OCI-LY3 (cell line): Measurements from ENCODE around the gene CYP46A1.

Experiments
- H2AFZ ChIP-seq: fragments of 200-600, 300-600 bp; shearing (Covaris generic); 2 replicates; pipeline ENCODE4 v1.6.0; 2014; ENCODE audit warnings: antibody characterized with exemption, low read depth, low read length
- H3K27ac ChIP-seq: fragments of 200-600, 300-600 bp; sonication (generic); 2 replicates; pipeline ENCODE4 v1.5.1; 2014; ENCODE audit warnings: mild to moderate bottlenecking, low read length, moderate library complexity, mixed read lengths
- H3K27me3 ChIP-seq: fragments of 200-600, 300-600 bp; sonication (generic); 2 replicates; pipeline ENCODE4 v1.6.1; 2014; ENCODE audit warnings: low read depth, low read length, mixed read lengths
- H3K36me3 ChIP-seq: fragments of 200-600, 300-600 bp; sonication (generic); replicated peaks from 2 replicates; pipeline ENCODE3; 2014; ENCODE audit warnings: low read depth, low read length, mixed read lengths
- H3K4me1 ChIP-seq: fragments of 300-600, 200-600 bp; sonication (generic); 2 replicates; pipeline ENCODE4 v1.6.1; 2014; ENCODE audit warnings: low read length, mixed read lengths
- H3K4me2 ChIP-seq: fragments of 200-600, 300-600 bp; sonication (generic); 2 replicates; pipeline ENCODE4 v1.6.1; 2014; ENCODE audit warnings: low read length, mixed read lengths
- H3K4me3 ChIP-seq: fragments of 300-600, 200-600 bp; sonication (generic); 2 replicates; pipeline ENCODE4 v1.5.1; 2014; ENCODE audit warnings: antibody characterized with exemption, mild to moderate bottlenecking, low read length, moderate library complexity
- H3K79me2 ChIP-seq: fragments of 300-600, 200-600 bp; shearing (Covaris generic); 2 replicates; pipeline ENCODE4 v1.6.1; 2014; ENCODE audit warnings: mild to moderate bottlenecking, low read length, mixed read lengths
- H3K9ac ChIP-seq: fragments of 300-600, 200-600 bp; shearing (Covaris generic); 2 replicates; pipeline ENCODE4 v1.6.0; 2014; ENCODE audit warnings: mild to moderate bottlenecking, low read length, moderate library complexity
- H3K9me3 ChIP-seq: fragments of 200-600, 300-600 bp; shearing (Covaris generic); 2 replicates; pipeline ENCODE4 v1.6.1; 2014; ENCODE audit warnings: low read length, mixed read lengths; ENCODE audit not compliant: insufficient read depth
- H4K20me1 ChIP-seq: fragments of 200-600, 300-600 bp; sonication (generic); 2 replicates; pipeline ENCODE4 v1.6.1; 2016; ENCODE audit warnings: low read length, mixed read lengths; ENCODE audit not compliant: insufficient read depth
- EZH2phosphoT487 ChIP-seq: fragments of 200-600 bp; shearing (Covaris generic); IDR thresholded peaks from 2 replicates; pipeline ENCODE4 v1.6.1; 2018; ENCODE audit warnings: antibody characterized with exemption, mixed run types, low read depth
- TF ChIP-seq, protein P1 (sequence below): fragments of 200-600, 300-600 bp; sonication (generic); IDR thresholded peaks from 2 replicates; pipeline ENCODE4 v1.5.1; 2014; ENCODE audit warnings: antibody characterized with exemption, low read length, low read depth

Gene CYP46A1

GRCh38 chr14:99741227-99741976 lies 57.3 kb downstream of the CYP46A1 start:
- Histone ChIP-seq H3K9me3 (no peaks in the 10 kb centered on the region), H3K27me3 (no peaks in the 10 kb centered on the region; the same call in 1 of the 2 replicates), H3K4me1 (peaks cover 10% of the 10 kb centered on the region), H2AFZ (no peak overlapping the region), H3K79me2 (no peaks in the 10 kb centered on the region), H3K9ac (no peak overlapping the region), H4K20me1 (no peaks in the 10 kb centered on the region), H3K4me2 (no peak overlapping the region), H3K4me3 (no peak overlapping the region), H3K27ac (no peak overlapping the region), H3K36me3 (no peaks in the 10 kb centered on the region)
- no peak for TF ChIP-seq EZH2phosphoT487
- TF ChIP-seq, protein P1, sequence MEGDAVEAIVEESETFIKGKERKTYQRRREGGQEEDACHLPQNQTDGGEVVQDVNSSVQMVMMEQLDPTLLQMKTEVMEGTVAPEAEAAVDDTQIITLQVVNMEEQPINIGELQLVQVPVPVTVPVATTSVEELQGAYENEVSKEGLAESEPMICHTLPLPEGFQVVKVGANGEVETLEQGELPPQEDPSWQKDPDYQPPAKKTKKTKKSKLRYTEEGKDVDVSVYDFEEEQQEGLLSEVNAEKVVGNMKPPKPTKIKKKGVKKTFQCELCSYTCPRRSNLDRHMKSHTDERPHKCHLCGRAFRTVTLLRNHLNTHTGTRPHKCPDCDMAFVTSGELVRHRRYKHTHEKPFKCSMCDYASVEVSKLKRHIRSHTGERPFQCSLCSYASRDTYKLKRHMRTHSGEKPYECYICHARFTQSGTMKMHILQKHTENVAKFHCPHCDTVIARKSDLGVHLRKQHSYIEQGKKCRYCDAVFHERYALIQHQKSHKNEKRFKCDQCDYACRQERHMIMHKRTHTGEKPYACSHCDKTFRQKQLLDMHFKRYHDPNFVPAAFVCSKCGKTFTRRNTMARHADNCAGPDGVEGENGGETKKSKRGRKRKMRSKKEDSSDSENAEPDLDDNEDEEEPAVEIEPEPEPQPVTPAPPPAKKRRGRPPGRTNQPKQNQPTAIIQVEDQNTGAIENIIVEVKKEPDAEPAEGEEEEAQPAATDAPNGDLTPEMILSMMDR: no peak

- H3K9ac ChIP-seq: no peak overlapping the region
- TF ChIP-seq, protein P1: no peak
- TF ChIP-seq EZH2phosphoT487: no peak
- H3K4me2 ChIP-seq: no peak overlapping the region
- no peaks in the 10 kb centered on the region; the same call in 1 of the 2 replicates for H3K27me3 ChIP-seq
- H3K4me1 ChIP-seq: peaks cover 10% of the 10 kb centered on the region
- H3K36me3 ChIP-seq: no peaks in the 10 kb centered on the region
- no peak overlapping the region for H2AFZ ChIP-seq
- no peaks in the 10 kb centered on the region for H4K20me1 ChIP-seq
- no peak overlapping the region for H3K4me3 ChIP-seq
- H3K79me2 ChIP-seq: no peaks in the 10 kb centered on the region
- no peak overlapping the region for H3K27ac ChIP-seq
- no peaks in the 10 kb centered on the region for H3K9me3 ChIP-seq
Measured at GRCh38 chr14:99742074-99742473, 58.0 kb downstream of the CYP46A1 start.

DNA sequence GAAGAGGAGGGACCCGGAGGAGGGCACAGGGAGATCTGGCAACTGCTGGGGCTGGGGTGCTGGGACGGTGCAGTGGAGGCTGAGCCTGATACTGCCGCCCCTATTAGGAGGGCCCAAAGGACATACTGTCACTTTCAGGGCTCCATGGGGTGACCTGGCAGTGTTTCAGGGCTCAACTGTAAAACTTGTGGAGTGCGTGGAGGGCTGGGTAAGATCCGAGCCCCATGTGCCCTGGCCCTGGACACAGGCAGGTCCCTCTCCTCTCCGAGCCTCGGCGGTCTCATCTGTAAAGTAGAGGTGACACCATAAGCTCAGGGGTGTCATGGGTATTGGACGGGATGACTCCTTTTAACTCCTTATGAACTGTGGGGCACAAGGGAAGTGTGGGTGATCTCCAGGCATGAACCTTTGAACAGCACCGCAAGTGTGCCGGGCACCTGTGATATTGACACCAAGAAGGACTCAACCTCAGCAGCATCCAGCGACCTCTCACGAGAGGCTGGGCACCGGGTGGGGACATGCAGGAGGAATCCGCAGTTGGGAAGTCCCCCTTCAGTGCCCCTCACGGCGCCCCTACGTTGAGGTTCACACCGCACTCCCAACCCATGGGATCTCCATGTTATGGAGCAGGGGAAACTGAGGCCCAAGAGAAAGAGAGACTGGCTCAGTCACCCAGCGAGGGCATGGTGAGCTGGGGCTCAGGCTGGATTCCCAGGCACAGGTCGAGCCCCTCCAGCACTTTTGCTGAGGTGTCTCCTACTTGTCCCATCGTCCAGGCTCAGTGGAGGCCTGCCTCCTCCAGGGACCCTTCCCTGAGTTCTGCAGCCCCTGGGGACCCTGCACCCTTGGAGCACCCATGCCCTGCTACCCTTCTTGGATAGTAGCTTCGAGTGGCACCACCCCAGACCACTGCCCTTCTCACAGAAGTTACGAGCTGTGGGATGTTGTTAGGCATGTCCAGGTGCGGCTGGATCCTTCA lies 58.7 kb downstream of the CYP46A1 start:
- H3K9ac ChIP-seq: no peak overlapping the region
- no peaks in the 10 kb centered on the region for H4K20me1 ChIP-seq
- H3K4me3 ChIP-seq: no peak overlapping the region
- no peaks in the 10 kb centered on the region for H3K79me2 ChIP-seq
- H3K27ac ChIP-seq: no peak overlapping the region
- H3K36me3 ChIP-seq: no peaks in the 10 kb centered on the region
- H2AFZ ChIP-seq: no peak overlapping the region
- no peak overlapping the region for H3K4me2 ChIP-seq
- H3K4me1 ChIP-seq: peaks cover 10% of the 10 kb centered on the region
- no peaks in the 10 kb centered on the region for H3K9me3 ChIP-seq
- no peaks in the 10 kb centered on the region; the same call in 1 of the 2 replicates for H3K27me3 ChIP-seq
- TF ChIP-seq EZH2phosphoT487: no peak
- TF ChIP-seq, protein P1: no peak
